Neural progenitor cell (in vitro differentiated cells): ENCODE results near the gene IRS2. TPM values are rescaled to one million over a fixed set of nuclear protein-coding genes. Genes with fewer than 3 reads are reported as not detected.

Experiments used
- DNase-seq: peaks from one replicate; pipeline ENCODE4 v3.0.0-alpha.2; 2016; ENCODE audit warnings: low spot score
- H2AFZ ChIP-seq: fragments of 200-600 bp; sonication (generic); replicated peaks from 2 replicates; pipeline ENCODE4 v1.6.1; 2016; ENCODE audit warnings: antibody characterized with exemption
- H3F3A ChIP-seq: fragments of 200-600 bp; sonication (generic); 2 replicates; pipeline ENCODE4 v1.6.1; 2016; ENCODE audit warnings: antibody characterized with exemption, low read depth
- H3K27ac ChIP-seq: fragments of 200-600 bp; sonication (generic); 2 replicates; pipeline ENCODE4 v1.5.1; 2016; ENCODE audit warnings: mild to moderate bottlenecking
- H3K27me3 ChIP-seq: fragments of 200-600 bp; sonication (generic); 2 replicates; pipeline ENCODE4 v1.6.1; 2016; ENCODE audit warnings: mild to moderate bottlenecking, moderate library complexity
- H3K36me3 ChIP-seq: fragments of 200-600 bp; sonication (generic); 2 replicates; pipeline ENCODE4 v1.5.1; 2016
- H3K4me1 ChIP-seq: fragments of 200-600 bp; sonication (generic); 2 replicates; pipeline ENCODE4 v1.6.1; 2016; ENCODE audit warnings: mixed run types
- H3K4me2 ChIP-seq: fragments of 200-600 bp; sonication (generic); 2 replicates; pipeline ENCODE4 v1.6.1; 2016
- H3K4me3 ChIP-seq: fragments of 200-600 bp; sonication (generic); 2 replicates; pipeline ENCODE4 v1.5.1; 2016
- H3K79me2 ChIP-seq: fragments of 200-600 bp; sonication (generic); 2 replicates; pipeline ENCODE4 v1.6.1; 2016; ENCODE audit warnings: low read depth
- H3K9ac ChIP-seq: fragments of 200-600 bp; sonication (generic); 2 replicates; pipeline ENCODE4 v1.6.1; 2016
- H3K9me3 ChIP-seq: fragments of 200-600 bp; sonication (generic); 2 replicates; pipeline ENCODE4 v1.5.1; 2016; ENCODE audit warnings: low read depth
- H4K20me1 ChIP-seq: fragments of 200-600 bp; sonication (generic); 2 replicates; pipeline ENCODE4 v1.6.1; 2016; ENCODE audit warnings: low read depth
- H3K27ac Mint-ChIP-seq: 3 replicates; pipeline ENCODE4 v1.8.0; 2021; ENCODE audit warnings: mixed read lengths
- H3K27me3 Mint-ChIP-seq: 2 replicates; pipeline ENCODE4 v1.8.0; 2022; ENCODE audit warnings: low read depth, mild to moderate bottlenecking, inconsistent platforms, moderate library complexity, mixed read lengths; ENCODE audit not compliant: insufficient read depth
- H3K36me3 Mint-ChIP-seq: 3 replicates; pipeline ENCODE4 v1.8.0; 2021; ENCODE audit warnings: mixed read lengths
- H3K4me1 Mint-ChIP-seq: 3 replicates; pipeline ENCODE4 v1.8.0; 2021; ENCODE audit warnings: mixed read lengths
- H3K4me3 Mint-ChIP-seq: 3 replicates; pipeline ENCODE4 v1.8.0; 2021; ENCODE audit warnings: mild to moderate bottlenecking, moderate library complexity, mixed read lengths
- H3K9me3 Mint-ChIP-seq: 3 replicates; pipeline ENCODE4 v1.8.0; 2020; ENCODE audit warnings: mixed read lengths
- CTCF ChIP-seq: fragments of 200-600 bp; sonication (generic); IDR thresholded peaks from 2 replicates; pipeline ENCODE4 v1.5.1; 2017; ENCODE audit warnings: antibody characterized with exemption, mild to moderate bottlenecking
- EZH2 ChIP-seq: fragments of 200-600 bp; sonication (generic); IDR thresholded peaks from 2 replicates; pipeline ENCODE4 v1.6.1; 2017; ENCODE audit warnings: antibody characterized with exemption, mild to moderate bottlenecking, moderate library complexity
- EZH2phosphoT487 ChIP-seq: fragments of 200-600 bp; sonication (generic); IDR thresholded peaks from 2 replicates; pipeline ENCODE4 v1.6.1; 2017; ENCODE audit warnings: antibody characterized with exemption
- total RNA-seq: library from RNA; depleted of rRNA; stranded (reverse); fragments of >200 nt; gene quantifications from 2 replicates; pipeline ENCODE4 v1.2.3, GENCODE V29; 2015; ENCODE audit warnings: low replicate concordance

IRS2 gene
- total RNA-seq, 1 donor from 2014 or later, result 4.2 TPM

- H3K4me3 Mint-ChIP-seq, result no peak overlapping the region
- Histone ChIP-seq H3K4me1 (peaks cover 40% of the 10 kb centered on the region), H3K9me3 (no peaks in the 10 kb centered on the region), H3K4me3 (no peak overlapping the region), H3K9ac (no peak overlapping the region), H3F3A (peaks cover 14% of the 10 kb centered on the region), H3K27ac (no peak overlapping the region), H3K27me3 (peaks cover 15% of the 10 kb centered on the region), H3K36me3 (peaks cover under 1% of the 10 kb centered on the region), H4K20me1 (peaks cover 74% of the 10 kb centered on the region), H2AFZ (no peak overlapping the region), H3K4me2 (peak overlapping the region; percentile 77), H3K79me2 (peaks cover 71% of the 10 kb centered on the region)
- H3K36me3 Mint-ChIP-seq, result peaks cover 16% of the 10 kb centered on the region
- H3K9me3 Mint-ChIP-seq, result no peaks in the 10 kb centered on the region
- no peak for DNase-seq
- H3K27ac Mint-ChIP-seq, result no peak overlapping the region
- peaks cover 2% of the 10 kb centered on the region for H3K27me3 Mint-ChIP-seq
- TF ChIP-seq EZH2, result no peak
- TF ChIP-seq EZH2phosphoT487, result no peak
- TF ChIP-seq CTCF, result no peak
- peaks cover 38% of the 10 kb centered on the region for H3K4me1 Mint-ChIP-seq
Observed at GRCh38 chr13:109782066-109782822, 4.1 kb downstream of the IRS2 start.

GRCh38 chr13:109781384-109782065 is 4.9 kb downstream of the IRS2 start:
- Mint-ChIP-seq H3K9me3 (no peaks in the 10 kb centered on the region), H3K27ac (no peak overlapping the region), H3K4me1 (peaks cover 38% of the 10 kb centered on the region), H3K36me3 (peaks cover 17% of the 10 kb centered on the region), H3K27me3 (peaks cover 2% of the 10 kb centered on the region), H3K4me3 (peak overlapping the region; percentile 64)
- H3K27me3 ChIP-seq, result peaks cover 15% of the 10 kb centered on the region
- H2AFZ ChIP-seq, result no peak overlapping the region
- H3K4me3 ChIP-seq, result peak overlapping the region; percentile 30
- peaks cover 43% of the 10 kb centered on the region for H3K4me1 ChIP-seq
- H3K9ac ChIP-seq, result no peak overlapping the region
- no peak for DNase-seq
- peak overlapping the region; percentile 77 for H3K4me2 ChIP-seq
- H3K27ac ChIP-seq, result no peak overlapping the region
- no peaks in the 10 kb centered on the region for H3K9me3 ChIP-seq
- H3K79me2 ChIP-seq, result peaks cover 78% of the 10 kb centered on the region
- peaks cover 81% of the 10 kb centered on the region for H4K20me1 ChIP-seq
- H3F3A ChIP-seq, result peaks cover 14% of the 10 kb centered on the region
- H3K36me3 ChIP-seq, result peaks cover 5% of the 10 kb centered on the region
- TF ChIP-seq EZH2, result no peak
- no peak for TF ChIP-seq EZH2phosphoT487
- no peak for TF ChIP-seq CTCF

- H3K36me3 ChIP-seq, result peaks cover 5% of the 10 kb centered on the region
- peaks cover 14% of the 10 kb centered on the region for H3F3A ChIP-seq
- no peak for DNase-seq
- H3K27ac ChIP-seq, result no peak overlapping the region
- TF ChIP-seq CTCF, result no peak
- no peak for TF ChIP-seq EZH2
- TF ChIP-seq EZH2phosphoT487, result no peak
- Mint-ChIP-seq H3K4me3 (peak overlapping the region; percentile 64), H3K9me3 (no peaks in the 10 kb centered on the region), H3K27ac (no peak overlapping the region), H3K27me3 (peaks cover 2% of the 10 kb centered on the region), H3K36me3 (peaks cover 19% of the 10 kb centered on the region), H3K4me1 (peaks cover 38% of the 10 kb centered on the region)
- peaks cover 84% of the 10 kb centered on the region for H3K79me2 ChIP-seq
- peaks cover 43% of the 10 kb centered on the region for H3K4me1 ChIP-seq
- no peaks in the 10 kb centered on the region for H3K9me3 ChIP-seq
- H4K20me1 ChIP-seq, result peaks cover 83% of the 10 kb centered on the region
- H3K4me3 ChIP-seq, result peak overlapping the region; percentile 30
- H3K4me2 ChIP-seq, result peak overlapping the region; percentile 77
- H3K27me3 ChIP-seq, result peaks cover 15% of the 10 kb centered on the region
- no peak overlapping the region for H2AFZ ChIP-seq
- H3K9ac ChIP-seq, result no peak overlapping the region
Observed at GRCh38 chr13:109780845-109781383, 5.5 kb downstream of the IRS2 start.
